ENCODE results near the gene ODF2. TPM values are rescaled to one million over a fixed set of nuclear protein-coding genes. Genes with fewer than 3 reads are reported as not detected.

Gene ODF2
- total and polyA plus RNA-seq, 4 donors = 13.4 to 34.4 (median 26.3) TPM

- 94 to 95% methylated on average over 15 of the region's 15 CpGs for WGBS, 2 donors
- no peak for DNase-seq
Measured at GRCh38 chr9:128528445-128529160, 72.8 kb downstream of the ODF2 start.

DNA sequence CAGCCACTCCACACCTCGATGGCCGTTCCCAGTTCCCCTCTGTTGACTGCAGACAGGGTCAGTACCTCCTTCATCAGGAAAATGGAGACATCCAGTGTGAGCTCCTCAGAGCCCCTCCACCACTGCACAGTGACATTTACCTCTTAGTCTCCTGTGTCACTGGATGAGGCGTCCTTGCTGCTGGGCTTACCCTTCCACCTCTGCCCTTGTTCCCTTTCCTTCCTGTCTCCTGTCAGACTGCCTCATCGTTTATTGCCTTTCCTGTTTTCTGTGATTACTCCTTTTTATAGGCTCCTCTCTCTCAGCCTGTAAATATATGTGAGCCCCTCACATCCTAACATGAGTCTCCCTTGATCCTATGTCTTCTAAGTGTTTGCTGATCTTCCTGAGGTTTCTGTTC, 73.4 kb downstream of the ODF2 start:
- Histone ChIP-seq H3K9me3 (ENCODE audit: control insufficient read depth in 4 of 4, insufficient read depth in 3 of 4, low read length in 3 of 4) (no peaks in the 10 kb centered on the region), H3K27me3 (ENCODE audit: control insufficient read depth in 3 of 3, insufficient read depth in 3 of 3, low read length in 2 of 3) (no peaks in the 10 kb centered on the region), H3K4me1 (ENCODE audit: control insufficient read depth in 5 of 5, insufficient read depth in 5 of 5, low read length in 5 of 5) (no peaks in the 10 kb centered on the region), H3K27ac (ENCODE audit: low read depth in 1 of 2, low read length in 1 of 2) (no peak overlapping the region), H3K9ac (ENCODE audit: insufficient read depth in 1 of 2, low read length in 2 of 2) (no peak overlapping the region), H3K4me3 (no peak overlapping the region), H3K36me3 (ENCODE audit: control insufficient read depth in 4 of 4, insufficient read depth in 4 of 4, low read length in 4 of 4) (peaks cover 24 to 42% (median 31%) of the 10 kb centered on the region in 4 donors)
- ATAC-seq (ENCODE audit: insufficient read depth, low FRiP score) (no peak), DNase-seq (no peak)
- TF ChIP-seq CTCF (IDR thresholded peaks at IDR 0.05; ENCODE audit: control extremely low read depth, extremely low read depth) = no peak
- 60 to 72% methylated on average over 4 of the region's 4 CpGs for WGBS, 2 donors

More at GRCh38 chr9:128528445-128529160, 72.8 kb downstream of the ODF2 start:
- Histone ChIP-seq H3K36me3 (ENCODE audit: control insufficient read depth in 4 of 4, insufficient read depth in 4 of 4, low read length in 4 of 4) (peaks cover 20 to 43% (median 30%) of the 10 kb centered on the region in 4 donors), H3K4me1 (ENCODE audit: control insufficient read depth in 5 of 5, insufficient read depth in 5 of 5, low read length in 5 of 5) (peaks cover 0 to 1% (median 0%) of the 10 kb centered on the region in 5 donors), H3K9me3 (ENCODE audit: control insufficient read depth in 4 of 4, insufficient read depth in 3 of 4, low read length in 3 of 4) (no peaks in the 10 kb centered on the region), H3K27me3 (ENCODE audit: control insufficient read depth in 3 of 3, insufficient read depth in 3 of 3, low read length in 2 of 3) (no peaks in the 10 kb centered on the region), H3K27ac (ENCODE audit: low read depth in 1 of 2, low read length in 1 of 2) (no peak overlapping the region), H3K9ac (ENCODE audit: insufficient read depth in 1 of 2, low read length in 2 of 2) (no peak overlapping the region), H3K4me3 (no peak overlapping the region)
- no peak for TF ChIP-seq CTCF (IDR thresholded peaks at IDR 0.05; ENCODE audit: control extremely low read depth, extremely low read depth)
- no peak for ATAC-seq (ENCODE audit: insufficient read depth, low FRiP score)

- H3K4me1 ChIP-seq (ENCODE audit: control insufficient read depth in 5 of 5, insufficient read depth in 5 of 5, low read length in 5 of 5) = no peaks in the 10 kb centered on the region
- no peak for TF ChIP-seq CTCF (IDR thresholded peaks at IDR 0.05; ENCODE audit: control extremely low read depth, extremely low read depth)
- no peaks in the 10 kb centered on the region for H3K9me3 ChIP-seq (ENCODE audit: control insufficient read depth in 4 of 4, insufficient read depth in 3 of 4, low read length in 3 of 4)
- DNase-seq = no peak
- H3K27ac ChIP-seq (ENCODE audit: low read depth in 1 of 2, low read length in 1 of 2) = no peak overlapping the region
- H3K4me3 ChIP-seq = no peak overlapping the region
- H3K9ac ChIP-seq (ENCODE audit: insufficient read depth in 1 of 2, low read length in 2 of 2) = no peak overlapping the region
- H3K36me3 ChIP-seq (ENCODE audit: control insufficient read depth in 4 of 4, insufficient read depth in 4 of 4, low read length in 4 of 4) = peaks cover 21 to 36% (median 28%) of the 10 kb centered on the region in 4 donors
- no peaks in the 10 kb centered on the region for H3K27me3 ChIP-seq (ENCODE audit: control insufficient read depth in 3 of 3, insufficient read depth in 3 of 3, low read length in 2 of 3)
- ATAC-seq (ENCODE audit: insufficient read depth, low FRiP score) = no peak
- 97 to 99% methylated on average over 4 of the region's 4 CpGs for WGBS, 2 donors
Measured at GRCh38 chr9:128532581-128532980, 76.8 kb downstream of the ODF2 start.
